GM18519 (cell line): Measurements from ENCODE around the gene ST6GAL2.

Experiments used
- ATAC-seq: cut with Tn5 transposase; IDR thresholded peaks from one replicate; pipeline ENCODE4 v1.9.1; 2021; ENCODE audit warnings: mild to moderate bottlenecking, moderate library complexity; ENCODE audit not compliant: unreplicated experiment, low FRiP score

ST6GAL2 gene, protein sequence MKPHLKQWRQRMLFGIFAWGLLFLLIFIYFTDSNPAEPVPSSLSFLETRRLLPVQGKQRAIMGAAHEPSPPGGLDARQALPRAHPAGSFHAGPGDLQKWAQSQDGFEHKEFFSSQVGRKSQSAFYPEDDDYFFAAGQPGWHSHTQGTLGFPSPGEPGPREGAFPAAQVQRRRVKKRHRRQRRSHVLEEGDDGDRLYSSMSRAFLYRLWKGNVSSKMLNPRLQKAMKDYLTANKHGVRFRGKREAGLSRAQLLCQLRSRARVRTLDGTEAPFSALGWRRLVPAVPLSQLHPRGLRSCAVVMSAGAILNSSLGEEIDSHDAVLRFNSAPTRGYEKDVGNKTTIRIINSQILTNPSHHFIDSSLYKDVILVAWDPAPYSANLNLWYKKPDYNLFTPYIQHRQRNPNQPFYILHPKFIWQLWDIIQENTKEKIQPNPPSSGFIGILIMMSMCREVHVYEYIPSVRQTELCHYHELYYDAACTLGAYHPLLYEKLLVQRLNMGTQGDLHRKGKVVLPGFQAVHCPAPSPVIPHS

DNA sequence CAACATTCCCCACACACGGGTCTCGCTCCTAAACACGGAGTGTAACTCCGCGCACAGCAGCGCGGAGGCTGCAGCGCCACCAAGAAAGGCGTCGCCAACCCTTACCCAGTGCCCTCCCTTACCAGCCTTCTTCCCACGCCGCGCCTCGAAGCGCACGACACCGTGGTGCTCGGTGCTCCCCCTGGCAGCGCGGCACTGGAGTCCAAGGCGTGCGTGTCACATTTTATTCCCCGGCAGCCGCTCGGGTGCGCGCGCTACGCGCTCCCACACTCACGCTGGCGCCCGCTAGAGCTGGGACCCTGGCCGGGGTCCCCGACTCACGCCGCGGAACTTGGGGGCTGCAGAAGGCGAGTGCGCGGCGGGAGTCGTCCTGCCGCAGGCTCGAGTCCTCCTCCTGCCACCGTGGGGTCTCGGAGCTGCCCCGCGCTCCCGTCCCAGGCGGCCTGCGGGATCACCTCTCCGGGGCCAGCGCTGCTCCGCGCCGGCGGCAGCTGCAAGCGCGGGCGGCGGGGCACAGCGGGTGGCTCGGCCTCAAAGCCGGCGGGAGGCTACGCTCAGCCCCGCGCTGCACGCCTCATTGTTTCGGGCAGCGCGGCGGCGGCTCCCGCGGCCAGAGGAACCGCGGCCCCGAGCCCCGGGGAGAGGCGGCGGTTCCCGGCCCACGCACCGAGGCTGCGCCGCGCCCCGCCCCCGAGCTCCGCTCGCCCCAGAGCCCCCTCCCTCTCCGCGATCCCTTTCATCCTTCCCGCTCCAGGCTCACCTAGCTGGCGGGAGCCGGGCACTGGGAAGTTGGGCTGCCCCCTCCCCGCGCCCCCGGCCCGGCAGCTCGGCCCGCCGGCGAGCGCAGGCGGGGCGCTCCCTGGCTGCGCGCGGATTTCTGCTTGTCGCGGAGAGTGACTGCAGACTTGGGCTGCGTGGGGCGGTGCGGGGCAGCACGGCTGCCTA lies at the start of gene ST6GAL2:
Gene ST6GAL2 (minus strand): TSS at position 197 of the 945 bp plus-strand sequence. CDS start 42,190 bp downstream, outside the sequence.
- ATAC-seq = no peak

DNA sequence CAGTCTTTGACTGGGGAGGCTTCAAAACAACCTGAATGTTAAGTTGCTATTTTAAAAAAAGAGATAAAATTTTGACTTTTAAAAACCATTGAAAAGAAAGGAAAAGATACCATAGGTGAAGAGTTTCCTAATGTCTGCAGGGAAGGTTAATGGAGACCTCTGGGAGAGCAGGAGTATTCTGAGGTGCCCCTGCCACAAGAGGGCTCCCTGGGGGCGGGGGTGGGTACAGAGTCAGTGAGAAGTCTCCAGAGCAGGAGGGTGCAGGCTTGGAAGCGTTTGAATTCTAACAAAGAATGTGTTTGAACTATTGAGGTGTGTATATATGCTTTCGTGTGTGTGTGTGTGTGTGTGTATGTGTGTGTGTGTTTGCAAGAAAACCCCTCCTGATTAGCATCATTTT lies 46.7 kb upstream of the ST6GAL2 start:
- ATAC-seq = no peak

DNA sequence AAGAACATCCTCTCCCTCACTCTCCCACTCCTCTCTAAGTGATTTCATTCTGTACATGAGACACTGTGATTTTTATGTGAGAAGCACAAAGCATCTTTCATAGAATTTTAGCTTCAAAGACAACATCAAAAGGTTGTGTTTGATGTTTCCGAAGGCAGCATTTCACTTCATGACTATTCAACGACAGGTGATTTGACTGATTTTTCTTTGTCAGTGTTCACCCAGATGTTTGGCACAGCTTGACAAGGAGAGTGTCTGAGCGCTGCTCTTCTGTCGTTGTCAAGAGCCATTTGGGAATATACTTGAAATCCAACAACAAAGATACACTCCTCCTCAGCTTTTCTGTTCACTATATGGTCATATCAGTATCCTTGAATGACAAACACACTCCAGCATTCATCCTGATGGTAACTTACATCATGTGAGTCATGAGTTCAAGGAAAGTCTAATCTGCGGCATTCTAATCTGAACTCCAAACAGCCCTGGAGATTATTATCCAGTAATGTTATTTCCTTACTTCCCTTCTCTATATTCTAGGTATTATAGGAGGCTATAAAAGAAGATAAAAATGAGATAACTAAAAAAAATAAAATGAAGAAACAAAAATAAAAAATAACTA lies 45.9 kb upstream of the ST6GAL2 start:
- no peak for ATAC-seq

DNA sequence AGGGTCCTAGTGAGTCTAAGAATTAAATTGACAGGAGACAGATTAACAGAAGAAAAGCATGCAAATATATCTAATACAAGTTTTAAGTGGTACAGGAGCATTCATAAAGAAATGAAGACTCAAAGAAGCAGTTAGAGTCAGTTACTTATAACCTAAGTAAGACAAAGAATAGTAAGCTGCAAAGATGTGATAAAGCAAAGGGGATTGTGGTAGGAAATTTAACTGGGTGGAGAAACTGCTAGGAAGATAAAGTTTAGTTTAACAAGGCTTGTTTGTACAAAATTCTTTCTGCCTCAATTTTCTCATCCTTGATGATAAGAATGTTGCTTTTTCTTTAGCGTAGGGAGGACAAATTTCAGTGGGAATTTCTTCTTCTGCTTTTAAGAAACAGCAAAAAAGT lies 35.5 kb upstream of the ST6GAL2 start:
- ATAC-seq = no peak

DNA sequence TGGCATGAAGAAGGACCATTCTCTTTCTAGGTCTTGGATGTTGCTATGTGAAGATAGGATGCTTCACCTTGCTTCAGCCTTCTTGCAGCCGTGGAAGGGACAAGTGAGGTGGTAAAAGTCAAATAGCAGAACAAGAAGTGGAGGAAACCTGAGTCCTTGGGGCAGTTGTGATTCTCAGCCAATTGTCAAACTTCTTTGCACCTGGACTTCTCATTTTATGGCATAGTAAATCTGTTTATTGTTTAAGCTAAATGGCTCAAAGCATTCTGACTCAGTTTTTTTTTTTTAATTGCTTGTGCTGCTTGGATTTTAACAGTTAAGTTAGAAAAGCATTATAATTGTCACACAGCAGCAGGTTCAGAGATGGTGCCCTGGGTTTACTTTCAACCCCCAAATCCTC lies 33.0 kb upstream of the ST6GAL2 start:
- ATAC-seq = no peak

DNA sequence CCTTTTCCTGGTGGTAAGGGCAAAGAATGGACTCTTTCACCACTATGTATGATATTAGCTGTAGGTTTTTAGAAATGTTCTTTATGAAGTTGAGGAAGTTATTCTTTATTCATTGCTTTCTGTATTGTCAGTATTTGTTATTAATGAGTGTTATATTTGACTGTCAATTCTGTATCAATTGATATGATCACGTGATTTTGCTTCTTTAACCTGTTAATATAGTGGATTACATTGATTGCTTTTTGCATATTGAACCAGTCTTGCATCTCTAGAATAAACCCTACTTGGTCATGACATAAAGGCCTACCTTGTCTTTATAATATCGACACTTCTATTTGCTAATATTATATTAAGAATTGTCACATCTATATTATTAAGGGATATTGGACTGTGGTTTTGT lies 18.3 kb upstream of the ST6GAL2 start:
- ATAC-seq = no peak

DNA sequence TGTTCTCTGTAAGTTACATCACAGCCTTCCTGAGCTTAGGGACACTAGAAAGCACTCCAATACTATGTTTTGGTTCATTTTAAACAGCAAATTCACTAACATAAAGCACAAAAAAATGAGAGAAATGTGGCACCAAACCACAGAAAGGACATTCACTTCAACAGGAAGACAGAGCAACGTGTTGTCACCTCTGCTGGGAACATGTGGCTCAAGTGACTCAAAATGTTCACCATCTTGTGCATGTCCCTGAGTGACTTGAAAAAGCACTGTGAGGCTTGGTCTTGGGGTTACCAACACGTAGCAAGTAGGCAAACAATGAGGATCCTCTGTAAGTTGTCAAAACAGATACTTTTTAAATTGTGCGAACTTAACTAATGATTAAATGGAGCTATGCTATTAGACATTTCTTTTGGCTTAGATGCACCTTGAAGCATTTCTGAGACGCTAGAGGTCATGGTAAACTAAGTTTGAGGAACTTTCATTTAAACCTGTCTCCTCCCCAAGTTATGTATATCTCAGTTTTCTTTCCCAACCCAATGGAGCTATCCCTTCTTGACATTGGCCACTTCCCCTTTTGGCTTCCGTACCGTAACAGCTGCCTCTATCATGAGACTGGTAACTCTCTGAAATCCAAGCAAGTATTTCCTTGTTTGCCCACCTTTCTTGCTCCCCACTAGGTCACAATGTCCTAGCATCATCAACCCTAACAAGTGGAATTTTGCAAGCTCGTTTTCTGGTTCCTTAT lies 14.0 kb upstream of the ST6GAL2 start:
- ATAC-seq = no peak

DNA sequence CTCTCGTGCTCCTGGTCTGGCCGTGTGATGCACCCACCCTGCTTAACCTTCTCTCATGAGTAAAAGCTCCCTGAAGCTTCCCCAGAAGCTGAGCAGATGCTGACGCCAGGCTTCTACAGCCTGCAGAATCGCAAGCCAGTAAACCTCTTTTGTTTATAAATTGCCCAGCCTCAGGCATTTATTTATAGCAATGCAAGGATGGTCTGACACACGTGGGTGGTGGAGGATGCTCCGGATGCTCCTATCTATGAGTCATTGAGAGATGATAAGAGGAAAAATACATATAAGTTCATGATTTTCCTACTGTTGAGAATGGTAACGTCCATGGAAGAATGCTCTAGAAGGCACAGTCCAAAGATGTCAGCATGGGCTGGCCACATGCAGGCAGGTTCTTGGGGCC lies 8.6 kb upstream of the ST6GAL2 start:
- ATAC-seq = no peak

DNA sequence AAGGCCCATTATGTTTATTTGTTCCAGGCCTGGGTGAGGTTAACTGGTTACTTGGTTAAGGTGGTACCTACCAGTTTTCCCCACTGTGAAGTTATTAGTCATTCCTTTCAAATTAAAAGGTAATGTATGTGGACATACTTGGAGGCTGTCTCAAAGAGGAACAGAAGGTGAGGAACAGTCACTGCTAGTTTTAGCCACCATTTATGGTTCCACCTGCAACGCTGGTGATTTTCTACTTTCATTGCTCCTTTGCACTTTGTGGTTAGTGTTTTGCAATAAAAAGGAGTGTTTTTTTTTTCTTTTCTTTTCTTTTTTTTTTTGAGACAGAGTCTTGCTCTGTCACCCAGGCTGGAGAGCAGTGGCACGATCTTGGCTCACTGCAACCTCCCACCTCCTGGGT lies 6.1 kb upstream of the ST6GAL2 start:
- no peak for ATAC-seq

DNA sequence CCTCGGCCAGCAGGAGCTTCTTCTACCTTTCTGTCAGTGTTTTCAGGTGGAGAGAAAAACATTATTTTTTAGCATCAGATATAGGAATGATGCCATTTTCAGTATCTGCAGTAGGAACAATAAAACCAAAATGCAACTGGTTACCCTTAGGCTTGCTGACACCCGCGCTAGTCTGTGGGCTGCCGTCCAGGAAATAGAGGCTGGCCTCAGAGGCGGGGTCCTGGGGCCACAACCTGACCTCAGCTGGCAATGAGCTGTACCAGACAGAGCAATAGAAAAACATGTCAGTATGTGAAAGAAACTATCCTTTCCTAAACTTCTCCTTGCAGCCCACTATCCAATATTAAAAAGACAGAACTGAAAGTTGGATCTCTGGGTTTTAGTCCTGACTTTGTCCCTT lies 4.6 kb upstream of the ST6GAL2 start:
- no peak for ATAC-seq

DNA sequence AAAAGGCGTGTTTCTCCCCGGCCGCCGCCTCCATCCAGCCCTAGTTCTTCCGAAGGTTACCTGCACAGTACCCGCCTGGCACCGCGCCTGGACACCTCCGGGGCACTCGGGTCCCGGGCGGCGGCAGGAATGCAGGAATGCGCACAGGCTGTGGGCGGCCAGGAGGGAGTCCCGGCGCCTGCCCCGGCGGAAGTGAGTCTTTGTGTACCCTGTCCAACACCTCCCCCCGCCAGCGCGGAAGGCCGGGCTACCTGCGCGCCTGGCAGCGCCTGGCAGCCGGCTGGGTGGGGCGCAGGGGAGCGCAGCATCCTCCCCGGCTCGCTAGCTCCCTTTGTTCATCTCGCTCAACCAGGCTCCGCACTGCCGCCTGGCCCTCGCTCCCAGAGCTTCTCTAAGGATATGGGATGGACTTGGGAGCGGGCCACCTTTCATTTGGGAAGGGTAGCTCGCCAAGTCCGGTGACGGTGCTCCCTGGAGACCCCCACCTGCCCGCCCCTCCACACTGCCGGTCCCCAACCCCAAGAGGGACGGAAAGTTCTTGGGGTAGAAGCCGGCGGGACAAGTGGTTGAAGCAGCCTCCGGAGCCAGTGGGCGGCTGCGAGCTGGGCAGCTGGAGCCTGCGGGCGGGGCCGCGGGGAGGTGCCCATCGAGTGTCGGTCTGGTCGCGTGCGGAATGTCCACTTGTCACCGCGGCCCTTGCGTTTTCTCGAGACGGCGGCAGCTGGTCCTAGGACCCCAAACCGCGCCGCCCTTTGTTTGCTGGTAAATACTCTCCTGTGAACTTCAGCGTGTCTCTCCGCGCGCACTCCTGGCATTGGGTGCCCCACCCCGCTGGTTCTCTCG lies 1.2 kb upstream of the ST6GAL2 start:
- no peak for ATAC-seq

DNA sequence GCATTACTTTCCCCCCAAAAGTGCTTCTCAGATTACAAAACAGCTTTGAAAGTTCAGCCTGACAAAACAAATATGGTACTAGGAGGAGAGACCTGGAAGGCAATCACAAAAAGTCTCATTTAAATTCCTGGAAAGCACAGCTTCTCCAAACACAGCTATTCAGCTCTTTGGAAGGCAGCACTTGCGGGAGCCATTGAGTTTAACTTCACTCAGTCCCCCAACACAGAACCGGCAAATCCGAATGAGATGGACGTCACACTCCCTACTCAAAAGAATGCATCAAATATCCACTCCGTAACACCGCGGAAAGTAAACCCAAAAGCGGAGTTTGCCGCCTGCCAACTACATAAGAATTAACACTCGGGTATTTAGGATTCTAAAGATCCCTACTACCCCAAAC lies 638 bp downstream of the ST6GAL2 start:
- no peak for ATAC-seq

DNA sequence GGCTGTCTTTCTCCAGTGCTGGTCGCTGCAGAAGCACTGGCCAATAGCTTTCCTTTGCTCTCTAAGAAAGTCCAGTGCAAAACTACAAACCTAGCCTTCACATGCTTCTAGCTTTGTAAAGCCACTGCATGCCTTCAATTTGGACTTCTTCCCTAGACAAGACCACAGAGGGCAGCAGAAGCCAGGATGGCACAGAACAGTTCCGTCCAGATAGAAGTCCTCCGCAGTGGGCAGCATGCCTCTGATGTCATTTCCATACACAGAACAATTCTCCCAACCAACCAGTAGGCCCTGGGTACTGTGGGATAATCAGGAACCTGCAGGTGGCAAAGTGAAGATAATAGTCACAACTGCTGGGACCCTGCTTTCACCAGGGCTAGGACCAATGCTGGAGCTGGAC lies 3.3 kb downstream of the ST6GAL2 start:
- no peak for ATAC-seq

DNA sequence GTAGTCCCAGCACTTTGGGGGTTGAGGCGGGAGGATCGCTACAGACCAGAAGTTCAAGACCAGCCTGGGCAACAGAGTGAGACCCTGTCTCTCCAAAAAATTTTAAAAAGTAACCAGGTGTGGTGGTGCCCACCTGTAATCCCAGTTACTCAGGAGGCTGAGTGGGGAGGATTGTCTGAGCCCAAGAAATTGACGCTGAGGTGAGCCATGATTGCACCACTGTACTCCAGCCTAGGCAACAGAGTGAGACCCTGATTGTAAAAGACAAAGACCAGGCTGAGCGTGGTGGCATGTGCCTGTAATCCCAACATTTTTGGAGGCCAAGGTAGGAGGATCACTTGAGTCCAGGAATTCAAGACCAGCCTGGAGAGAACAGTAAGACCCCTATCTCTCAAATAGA lies 7.8 kb downstream of the ST6GAL2 start:
- ATAC-seq = no peak

DNA sequence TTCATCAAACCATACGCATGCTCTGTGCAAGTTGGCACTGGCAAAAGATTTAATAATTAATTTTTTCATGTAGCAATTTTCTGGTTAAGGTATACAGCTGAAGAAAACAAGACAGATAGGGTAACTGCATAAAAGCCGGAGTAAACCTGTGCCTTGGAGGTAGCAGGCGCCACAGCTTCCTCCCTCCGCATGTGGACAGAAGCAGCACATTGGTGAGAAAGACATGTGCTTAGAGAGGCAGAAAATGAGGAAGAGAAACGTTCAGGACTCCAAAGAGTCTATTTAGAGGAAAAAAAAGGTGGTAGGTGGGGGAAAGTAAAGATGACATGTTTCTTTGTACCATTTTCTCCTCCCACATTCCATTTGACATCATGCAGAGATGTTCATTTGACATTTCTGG lies 9.3 kb downstream of the ST6GAL2 start:
- ATAC-seq = no peak

DNA sequence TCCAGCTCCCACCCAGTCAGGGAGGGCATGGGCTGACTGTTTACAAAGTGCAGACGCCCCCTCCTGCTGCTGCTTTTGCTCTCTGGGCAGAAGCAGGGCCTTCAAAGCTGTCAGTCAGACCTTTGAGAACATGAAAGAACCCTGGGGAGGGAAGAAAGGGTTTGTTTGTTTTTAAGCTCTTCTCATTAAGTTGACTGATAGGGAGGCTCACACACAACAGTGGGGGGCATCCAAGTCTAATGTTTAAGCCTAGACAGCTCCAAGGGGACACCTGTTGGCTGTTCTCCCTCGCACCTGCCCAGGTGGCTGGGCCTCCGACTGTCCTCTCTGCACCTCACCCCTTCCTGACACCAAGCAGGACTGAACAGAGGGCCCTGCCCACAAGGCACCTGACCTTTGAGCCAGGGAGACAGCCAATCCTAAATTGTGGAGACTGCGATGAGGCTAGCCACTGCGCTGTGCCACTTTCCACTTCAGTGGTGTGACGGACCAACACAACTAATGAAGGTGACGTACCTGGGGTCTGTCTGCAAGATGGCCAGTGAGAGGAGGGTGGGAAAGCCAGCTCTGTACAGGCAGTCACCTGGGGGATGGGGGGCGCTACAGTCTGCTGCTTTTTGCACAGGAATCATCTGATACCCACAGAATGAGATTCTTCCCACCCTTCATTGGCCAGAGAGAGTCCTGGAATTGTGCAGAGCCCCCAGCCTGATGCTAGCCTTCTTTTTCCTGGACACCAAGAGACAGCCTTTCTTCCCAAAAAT lies 16.3 kb downstream of the ST6GAL2 start:
- ATAC-seq = no peak

DNA sequence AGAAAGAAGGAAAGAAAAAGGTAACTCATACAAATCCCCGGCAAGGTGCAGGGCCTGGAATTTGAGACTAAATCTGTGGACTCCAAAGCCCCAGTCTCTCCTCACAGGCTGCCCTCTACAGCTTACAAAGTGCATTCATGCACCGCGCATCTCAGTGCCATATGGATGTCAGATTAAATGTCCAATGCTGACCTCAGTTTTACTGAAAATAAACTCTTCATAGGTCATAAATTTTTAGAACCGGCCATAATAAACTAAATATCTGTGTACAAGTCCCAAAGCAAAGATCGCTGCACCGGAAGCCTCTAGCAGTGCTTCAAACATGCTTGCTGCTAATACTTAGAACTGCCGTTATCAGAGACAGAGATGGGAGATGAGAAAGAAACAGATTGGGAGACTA lies 17.7 kb downstream of the ST6GAL2 start:
- no peak for ATAC-seq

DNA sequence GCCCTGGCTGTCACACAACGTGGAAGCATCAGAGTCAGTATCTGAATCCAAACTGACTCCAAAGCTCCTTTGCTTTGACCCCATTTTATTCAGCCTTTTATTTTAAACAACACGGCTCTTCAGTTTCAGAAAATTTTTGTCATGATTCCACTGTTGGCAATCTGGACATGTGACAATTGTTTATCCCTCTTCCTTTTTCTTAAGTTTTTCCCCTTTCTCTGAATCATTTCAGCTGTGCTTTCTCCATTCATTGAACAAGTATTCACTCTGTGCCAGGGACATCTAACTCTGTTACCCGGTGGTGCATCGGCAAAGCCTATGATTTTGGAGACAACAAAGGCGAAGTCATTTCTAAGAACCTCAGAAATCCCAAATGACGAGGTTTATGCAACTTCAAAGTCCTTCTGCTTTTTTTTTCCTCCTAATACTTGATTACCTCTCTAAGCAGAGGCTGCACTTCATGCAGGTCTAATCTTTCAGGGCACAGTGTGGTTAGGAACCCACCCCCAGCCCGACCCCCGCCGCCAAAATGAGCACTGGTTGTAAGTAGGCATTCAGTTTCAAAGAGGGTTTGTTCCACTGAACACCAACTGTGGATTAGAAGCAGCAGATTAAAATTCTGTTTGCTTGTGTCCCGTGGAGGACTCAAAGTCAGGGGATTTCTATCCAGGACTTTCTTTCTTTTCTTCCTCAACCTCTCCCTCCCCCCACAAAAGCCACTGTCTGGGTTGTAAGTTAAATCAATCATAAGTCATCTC lies 18.6 kb downstream of the ST6GAL2 start:
- no peak for ATAC-seq
